ENCODE measurements around the gene PPP1R16B. TPM values are rescaled to one million over a fixed set of nuclear protein-coding genes. Genes with fewer than 3 reads are reported as not detected.

The PPP1R16B gene
- total RNA-seq, 4 donors from 2014 or later: 0.87 to 5.6 (median 3.6) TPM

GRCh38 chr20:38895098-38895949 is 89.8 kb downstream of the PPP1R16B start:
- H3K9me3 ChIP-seq: no peaks in the 10 kb centered on the region
- H3K4me3 ChIP-seq: no peak overlapping the region
- no peaks in the 10 kb centered on the region for H3K36me3 ChIP-seq
- no peak overlapping the region for H3K27ac ChIP-seq
- DNase-seq (ENCODE audit: low spot score in 2 of 2): no peak
- 72% methylated on average over 9 of the region's 9 CpGs for WGBS
- TF ChIP-seq EP300 (IDR thresholded peaks at IDR 0.05): no peak
- TF ChIP-seq POLR2AphosphoS5 (IDR thresholded peaks at IDR 0.05): no peak
- TF ChIP-seq, protein P1, sequence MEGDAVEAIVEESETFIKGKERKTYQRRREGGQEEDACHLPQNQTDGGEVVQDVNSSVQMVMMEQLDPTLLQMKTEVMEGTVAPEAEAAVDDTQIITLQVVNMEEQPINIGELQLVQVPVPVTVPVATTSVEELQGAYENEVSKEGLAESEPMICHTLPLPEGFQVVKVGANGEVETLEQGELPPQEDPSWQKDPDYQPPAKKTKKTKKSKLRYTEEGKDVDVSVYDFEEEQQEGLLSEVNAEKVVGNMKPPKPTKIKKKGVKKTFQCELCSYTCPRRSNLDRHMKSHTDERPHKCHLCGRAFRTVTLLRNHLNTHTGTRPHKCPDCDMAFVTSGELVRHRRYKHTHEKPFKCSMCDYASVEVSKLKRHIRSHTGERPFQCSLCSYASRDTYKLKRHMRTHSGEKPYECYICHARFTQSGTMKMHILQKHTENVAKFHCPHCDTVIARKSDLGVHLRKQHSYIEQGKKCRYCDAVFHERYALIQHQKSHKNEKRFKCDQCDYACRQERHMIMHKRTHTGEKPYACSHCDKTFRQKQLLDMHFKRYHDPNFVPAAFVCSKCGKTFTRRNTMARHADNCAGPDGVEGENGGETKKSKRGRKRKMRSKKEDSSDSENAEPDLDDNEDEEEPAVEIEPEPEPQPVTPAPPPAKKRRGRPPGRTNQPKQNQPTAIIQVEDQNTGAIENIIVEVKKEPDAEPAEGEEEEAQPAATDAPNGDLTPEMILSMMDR (IDR thresholded peaks at IDR 0.05): no peak
- TF ChIP-seq POLR2A (IDR thresholded peaks at IDR 0.05): no peak
- peaks cover 13% of the 10 kb centered on the region for H3K4me1 ChIP-seq
- H3K27me3 ChIP-seq: peaks cover 3% of the 10 kb centered on the region

GRCh38 chr20:38896009-38896594 is 90.6 kb downstream of the PPP1R16B start:
- Histone ChIP-seq H3K4me3 (no peak overlapping the region), H3K27ac (no peak overlapping the region), H3K27me3 (peaks cover 3% of the 10 kb centered on the region), H3K9me3 (no peaks in the 10 kb centered on the region), H3K4me1 (peaks cover 13% of the 10 kb centered on the region), H3K36me3 (no peaks in the 10 kb centered on the region)
- TF ChIP-seq POLR2A (IDR thresholded peaks at IDR 0.05): no peak
- no peak for TF ChIP-seq POLR2AphosphoS5 (IDR thresholded peaks at IDR 0.05)
- TF ChIP-seq EP300 (IDR thresholded peaks at IDR 0.05): no peak
- TF ChIP-seq, protein P1 (IDR thresholded peaks at IDR 0.05): no peak
- no peak for DNase-seq (ENCODE audit: low spot score in 2 of 2)

DNA sequence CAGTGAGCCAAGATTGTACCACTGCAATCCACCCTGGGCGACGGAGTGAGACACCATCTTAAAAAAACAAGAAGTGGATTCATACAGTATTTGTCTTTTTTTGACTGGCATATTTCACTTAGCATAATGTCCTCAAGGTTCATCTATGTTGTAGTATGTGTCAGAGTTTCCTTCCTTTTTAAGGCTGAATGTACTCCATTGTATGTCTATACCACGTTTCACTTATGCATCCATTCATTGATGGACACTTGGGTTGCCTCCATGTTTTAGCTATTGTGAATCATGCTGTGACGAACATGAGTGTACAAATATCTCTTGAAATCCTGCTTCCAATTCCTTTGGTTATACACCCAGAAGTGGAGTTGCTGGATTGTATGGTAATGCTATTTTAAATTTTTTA is 91.8 kb downstream of the PPP1R16B start:
- no peaks in the 10 kb centered on the region for H3K36me3 ChIP-seq
- 89% methylated on average over 4 of the region's 4 CpGs for WGBS
- TF ChIP-seq, protein P1 (IDR thresholded peaks at IDR 0.05): no peak
- TF ChIP-seq POLR2A (IDR thresholded peaks at IDR 0.05) (no peak), POLR2AphosphoS5 (IDR thresholded peaks at IDR 0.05) (no peak), EP300 (IDR thresholded peaks at IDR 0.05) (no peak)
- no peaks in the 10 kb centered on the region for H3K9me3 ChIP-seq
- no peak for DNase-seq (ENCODE audit: low spot score in 2 of 2)
- peaks cover 3% of the 10 kb centered on the region for H3K27me3 ChIP-seq
- H3K4me1 ChIP-seq: peaks cover 13% of the 10 kb centered on the region
- H3K27ac ChIP-seq: no peak overlapping the region
- no peak overlapping the region for H3K4me3 ChIP-seq

GRCh38 chr20:38900606-38901005 is 95.1 kb downstream of the PPP1R16B start:
- H3K9me3 ChIP-seq: no peaks in the 10 kb centered on the region
- WGBS: 85% methylated on average over 10 of the region's 13 CpGs
- no peak overlapping the region for H3K27ac ChIP-seq
- DNase-seq (ENCODE audit: low spot score in 2 of 2): no peak
- H3K36me3 ChIP-seq: no peaks in the 10 kb centered on the region
- no peak overlapping the region for H3K4me3 ChIP-seq
- TF ChIP-seq, protein P1 (IDR thresholded peaks at IDR 0.05): no peak
- peaks cover 4% of the 10 kb centered on the region for H3K27me3 ChIP-seq
- no peaks in the 10 kb centered on the region for H3K4me1 ChIP-seq

- no peaks in the 10 kb centered on the region for H3K36me3 ChIP-seq
- no peak overlapping the region for H3K4me3 ChIP-seq
- H3K9me3 ChIP-seq: no peaks in the 10 kb centered on the region
- DNase-seq (ENCODE audit: low spot score in 2 of 2): no peak
- TF ChIP-seq POLR2A (IDR thresholded peaks at IDR 0.05) (no peak), EP300 (IDR thresholded peaks at IDR 0.05) (no peak), POLR2AphosphoS5 (IDR thresholded peaks at IDR 0.05) (no peak)
- TF ChIP-seq, protein P1 (IDR thresholded peaks at IDR 0.05): no peak
- peaks cover 4% of the 10 kb centered on the region for H3K27me3 ChIP-seq
- no peak overlapping the region for H3K27ac ChIP-seq
- WGBS: 98% methylated on average over 6 of the region's 8 CpGs
- no peaks in the 10 kb centered on the region for H3K4me1 ChIP-seq
These were observed 97.1 kb downstream of the PPP1R16B start for GRCh38 chr20:38902601-38903000.

Data from suprapubic skin (tissue), 4 donors.